Measurements from ENCODE around the gene CRAMP1.

CRAMP1 gene

DNA sequence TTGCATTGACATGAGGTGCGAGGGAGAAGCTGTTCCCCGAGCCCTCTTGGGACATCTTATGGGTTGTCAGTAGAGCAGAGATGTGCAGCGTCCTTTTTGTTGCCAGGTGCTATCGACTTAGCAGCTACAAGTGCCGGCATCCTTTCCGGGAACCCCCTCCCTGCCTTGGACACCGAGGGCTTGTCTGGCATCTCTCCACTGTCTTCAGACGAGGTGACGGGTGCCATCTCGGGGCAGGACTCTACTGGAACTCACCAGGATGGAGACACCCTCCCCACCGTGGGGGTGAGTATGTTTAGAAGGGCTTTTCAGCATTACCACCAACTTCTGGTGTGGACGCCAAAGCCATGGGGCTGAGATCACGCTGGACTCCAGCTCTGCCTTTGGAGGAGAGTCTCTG is 54.2 kb downstream of the CRAMP1 start (continued):
- TF ChIP-seq, protein P1, sequence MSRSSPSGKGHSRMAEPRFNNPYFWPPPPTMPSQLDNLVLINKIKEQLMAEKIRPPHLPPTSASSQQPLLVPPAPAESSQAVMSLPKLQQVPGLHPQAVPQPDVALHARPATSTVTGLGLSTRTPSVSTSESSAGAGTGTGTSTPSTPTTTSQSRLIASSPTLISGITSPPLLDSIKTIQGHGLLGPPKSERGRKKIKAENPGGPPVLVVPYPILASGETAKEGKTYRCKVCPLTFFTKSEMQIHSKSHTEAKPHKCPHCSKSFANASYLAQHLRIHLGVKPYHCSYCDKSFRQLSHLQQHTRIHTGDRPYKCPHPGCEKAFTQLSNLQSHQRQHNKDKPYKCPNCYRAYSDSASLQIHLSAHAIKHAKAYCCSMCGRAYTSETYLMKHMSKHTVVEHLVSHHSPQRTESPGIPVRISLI (tag by site-specific recombination; IDR thresholded peaks at IDR 0.05) = no peak
- TF ChIP-seq ZFP41 (tag by site-specific recombination; IDR thresholded peaks at IDR 0.05; ENCODE audit: borderline replicate concordance) = no peak
- TF ChIP-seq, protein P2, sequence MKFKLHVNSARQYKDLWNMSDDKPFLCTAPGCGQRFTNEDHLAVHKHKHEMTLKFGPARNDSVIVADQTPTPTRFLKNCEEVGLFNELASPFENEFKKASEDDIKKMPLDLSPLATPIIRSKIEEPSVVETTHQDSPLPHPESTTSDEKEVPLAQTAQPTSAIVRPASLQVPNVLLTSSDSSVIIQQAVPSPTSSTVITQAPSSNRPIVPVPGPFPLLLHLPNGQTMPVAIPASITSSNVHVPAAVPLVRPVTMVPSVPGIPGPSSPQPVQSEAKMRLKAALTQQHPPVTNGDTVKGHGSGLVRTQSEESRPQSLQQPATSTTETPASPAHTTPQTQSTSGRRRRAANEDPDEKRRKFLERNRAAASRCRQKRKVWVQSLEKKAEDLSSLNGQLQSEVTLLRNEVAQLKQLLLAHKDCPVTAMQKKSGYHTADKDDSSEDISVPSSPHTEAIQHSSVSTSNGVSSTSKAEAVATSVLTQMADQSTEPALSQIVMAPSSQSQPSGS (tag by site-specific recombination; IDR thresholded peaks at IDR 0.05; ENCODE audit: low read depth) = no peak

DNA sequence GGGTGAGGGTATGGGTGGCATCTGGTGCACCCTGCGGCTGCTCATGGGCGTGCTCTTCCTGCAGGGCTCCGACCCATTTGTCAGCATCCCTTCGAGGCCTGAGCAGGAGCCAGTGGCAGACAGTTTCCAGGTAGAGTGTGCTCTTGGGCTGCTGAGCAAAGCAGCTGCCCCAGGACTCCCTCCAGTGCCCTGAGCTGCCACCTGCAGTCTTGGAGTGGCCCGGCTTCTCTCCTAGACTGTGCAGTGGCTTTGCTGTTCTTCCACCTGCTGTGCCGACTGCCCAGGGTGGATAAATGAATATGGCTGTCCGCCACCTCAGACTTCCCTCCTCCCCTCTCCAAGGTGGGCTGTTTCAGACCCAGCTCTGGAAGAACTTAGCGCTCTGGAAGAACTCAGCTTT is 55.1 kb downstream of the CRAMP1 start:
- Histone ChIP-seq H3K4me3 (ENCODE audit: low read depth, low read length) (no peak overlapping the region), H3K4me1 (ENCODE audit: control insufficient read depth, insufficient read depth, low read length) (no peaks in the 10 kb centered on the region), H3K9me3 (ENCODE audit: control insufficient read depth, insufficient read depth, low read depth, low read length) (no peaks in the 10 kb centered on the region), H3K36me3 (ENCODE audit: control insufficient read depth in 2 of 2, insufficient read depth in 1 of 2, low read length in 2 of 2) (peaks cover 7 to 98% of the 10 kb centered on the region in 2 experiments), H3K27ac (ENCODE audit: extremely low read depth, low read depth, low read length) (no peak overlapping the region)
- POLR2A ChIA-PET = no interaction called here
- TF ChIP-seq ZNF335 (tag by site-specific recombination; conservative IDR thresholded peaks at IDR 0.05) = no peak
- TF ChIP-seq ZNF140 (tag by site-specific recombination; IDR thresholded peaks at IDR 0.05) = no peak
- no peak for TF ChIP-seq TRIM28 (IDR thresholded peaks at IDR 0.05; ENCODE audit: borderline replicate concordance, low read length)
- TF ChIP-seq RBAK (tag by site-specific recombination; IDR thresholded peaks at IDR 0.05) = no peak
- TF ChIP-seq ZIC2 (tag by site-specific recombination; IDR thresholded peaks at IDR 0.05) = peak; percentile 96
- no peak for TF ChIP-seq ZNF426 (tag by site-specific recombination; IDR thresholded peaks at IDR 0.05)
- CTCF ChIA-PET = interaction anchor here (0.6 to 0.7 kb wide), 2 partner anchors 21 to 48 kb away, joined by 3 read pairs; no protein-coding TSS in a partner anchor

DNA sequence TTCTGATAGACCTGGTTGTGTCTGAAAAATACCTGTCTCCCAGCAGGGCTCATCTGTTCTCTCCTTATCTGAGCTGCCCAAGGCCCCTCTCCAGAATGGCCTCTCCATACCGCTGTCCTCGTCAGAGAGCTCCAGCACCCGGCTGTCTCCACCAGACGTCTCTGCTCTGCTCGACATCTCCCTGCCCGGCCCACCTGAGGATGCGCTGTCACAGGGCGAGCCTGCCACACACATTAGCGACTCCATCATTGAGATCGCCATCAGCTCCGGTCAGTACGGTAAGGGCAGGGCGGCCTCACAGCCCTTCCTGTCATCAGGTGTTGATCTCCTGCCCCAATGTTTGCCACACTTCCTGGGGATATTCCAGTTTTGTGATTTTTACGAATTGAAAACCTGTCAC is 55.8 kb downstream of the CRAMP1 start:
- Histone ChIP-seq H3K27ac (ENCODE audit: extremely low read depth, low read depth, low read length) (no peak overlapping the region), H3K4me1 (ENCODE audit: control insufficient read depth, insufficient read depth, low read length) (no peaks in the 10 kb centered on the region), H3K36me3 (ENCODE audit: control insufficient read depth in 2 of 2, insufficient read depth in 1 of 2, low read length in 2 of 2) (peaks cover 6 to 98% of the 10 kb centered on the region in 2 experiments), H3K9me3 (ENCODE audit: control insufficient read depth, insufficient read depth, low read depth, low read length) (no peaks in the 10 kb centered on the region), H3K4me3 (ENCODE audit: low read depth, low read length) (no peak overlapping the region)
- TF ChIP-seq ZXDB (tag by site-specific recombination; IDR thresholded peaks at IDR 0.05) = no peak
- TF ChIP-seq, protein P3, sequence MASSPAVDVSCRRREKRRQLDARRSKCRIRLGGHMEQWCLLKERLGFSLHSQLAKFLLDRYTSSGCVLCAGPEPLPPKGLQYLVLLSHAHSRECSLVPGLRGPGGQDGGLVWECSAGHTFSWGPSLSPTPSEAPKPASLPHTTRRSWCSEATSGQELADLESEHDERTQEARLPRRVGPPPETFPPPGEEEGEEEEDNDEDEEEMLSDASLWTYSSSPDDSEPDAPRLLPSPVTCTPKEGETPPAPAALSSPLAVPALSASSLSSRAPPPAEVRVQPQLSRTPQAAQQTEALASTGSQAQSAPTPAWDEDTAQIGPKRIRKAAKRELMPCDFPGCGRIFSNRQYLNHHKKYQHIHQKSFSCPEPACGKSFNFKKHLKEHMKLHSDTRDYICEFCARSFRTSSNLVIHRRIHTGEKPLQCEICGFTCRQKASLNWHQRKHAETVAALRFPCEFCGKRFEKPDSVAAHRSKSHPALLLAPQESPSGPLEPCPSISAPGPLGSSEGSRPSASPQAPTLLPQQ (tag by site-specific recombination; IDR thresholded peaks at IDR 0.05) = no peak
- TF ChIP-seq, protein P4, sequence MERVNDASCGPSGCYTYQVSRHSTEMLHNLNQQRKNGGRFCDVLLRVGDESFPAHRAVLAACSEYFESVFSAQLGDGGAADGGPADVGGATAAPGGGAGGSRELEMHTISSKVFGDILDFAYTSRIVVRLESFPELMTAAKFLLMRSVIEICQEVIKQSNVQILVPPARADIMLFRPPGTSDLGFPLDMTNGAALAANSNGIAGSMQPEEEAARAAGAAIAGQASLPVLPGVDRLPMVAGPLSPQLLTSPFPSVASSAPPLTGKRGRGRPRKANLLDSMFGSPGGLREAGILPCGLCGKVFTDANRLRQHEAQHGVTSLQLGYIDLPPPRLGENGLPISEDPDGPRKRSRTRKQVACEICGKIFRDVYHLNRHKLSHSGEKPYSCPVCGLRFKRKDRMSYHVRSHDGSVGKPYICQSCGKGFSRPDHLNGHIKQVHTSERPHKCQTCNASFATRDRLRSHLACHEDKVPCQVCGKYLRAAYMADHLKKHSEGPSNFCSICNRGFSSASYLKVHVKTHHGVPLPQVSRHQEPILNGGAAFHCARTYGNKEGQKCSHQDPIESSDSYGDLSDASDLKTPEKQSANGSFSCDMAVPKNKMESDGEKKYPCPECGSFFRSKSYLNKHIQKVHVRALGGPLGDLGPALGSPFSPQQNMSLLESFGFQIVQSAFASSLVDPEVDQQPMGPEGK (tag by site-specific recombination; IDR thresholded peaks at IDR 0.05) = no peak
- TF ChIP-seq ZNF157 (tag by site-specific recombination; IDR thresholded peaks at IDR 0.05) = no peak
- TF ChIP-seq FEZF1 (tag by site-specific recombination; IDR thresholded peaks at IDR 0.05) = no peak
- no peak for TF ChIP-seq ZFHX2 (tag by site-specific recombination; conservative IDR thresholded peaks at IDR 0.05)
- no peak for TF ChIP-seq ZSCAN16 (tag by site-specific recombination; IDR thresholded peaks at IDR 0.05)
- no peak for TF ChIP-seq WT1 (tag by site-specific recombination; IDR thresholded peaks at IDR 0.05)
- TF ChIP-seq ZNF248 (tag by site-specific recombination; IDR thresholded peaks at IDR 0.05) = no peak
- TF ChIP-seq ZNF596 (tag by site-specific recombination; IDR thresholded peaks at IDR 0.05) = no peak
- no peak for TF ChIP-seq TCF7L2 (IDR thresholded peaks at IDR 0.05; ENCODE audit: borderline replicate concordance, low read depth, low read length)
- POLR2A ChIA-PET = no interaction called here
- CTCF ChIA-PET = interaction anchor here (0.7 to 1.0 kb wide), 2 partner anchors 10 to 20 kb away, joined by 3 read pairs; partner anchors contain the start of gene JPT2
